Activated CD8-positive, alpha-beta T cell treated with anti-CD3 and anti-CD28 coated beads for 36 hours (primary cell): ENCODE data around the gene PDCD4. TPM values are rescaled to one million over a fixed set of nuclear protein-coding genes. Genes with fewer than 3 reads are reported as not detected.

Experiments
- ATAC-seq: fragments of 200-7000 bp; cut with Tn5 transposase; one replicate; pipeline ENCODE4 v1.10.0; 2021; ENCODE audit warnings: mild to moderate bottlenecking, moderate library complexity
- CTCF ChIA-PET: fragments of 350-600 bp; sonication (Branson Sonifier 250); formaldehyde crosslinking; loops from one replicate; lab custom pipeline; 2021; ENCODE audit warnings: antibody characterized with exemption; lab: Charles Lee
- POLR2A ChIA-PET: fragments of 350-600 bp; sonication (Branson Sonifier 250); formaldehyde crosslinking; loops from one replicate; lab custom pipeline; 2021; ENCODE audit warnings: antibody characterized with exemption; lab: Charles Lee
- DNase-seq: peaks from one replicate; pipeline ENCODE4 v3.0.0-alpha.2; 2020
- H3K27ac Mint-ChIP-seq: one replicate; pipeline ENCODE4 v1.8.0; 2021; ENCODE audit warnings: mild to moderate bottlenecking, mixed read lengths
- H3K27me3 Mint-ChIP-seq: one replicate; pipeline ENCODE4 v1.8.0; 2021; ENCODE audit warnings: mixed read lengths
- H3K36me3 Mint-ChIP-seq: one replicate; pipeline ENCODE4 v1.8.0; 2021; ENCODE audit warnings: low read depth, mixed read lengths
- H3K4me1 Mint-ChIP-seq: one replicate; pipeline ENCODE4 v1.8.0; 2021; ENCODE audit warnings: low read depth, mixed read lengths
- H3K4me3 Mint-ChIP-seq: one replicate; pipeline ENCODE4 v1.8.0; 2021; ENCODE audit warnings: mild to moderate bottlenecking, moderate library complexity, mixed read lengths
- H3K9me3 Mint-ChIP-seq: one replicate; pipeline ENCODE4 v1.8.0; 2021; ENCODE audit warnings: mixed read lengths
- intact Hi-C: fragments of 100-400 bp; cut with micrococcal nuclease; formaldehyde crosslinking; loops from one replicate; pipeline ENCODE4 v1.10.0; 2022
- total RNA-seq, 2 experiments: library from RNA; stranded (reverse); gene quantifications; one replicate each; pipeline ENCODE4 v1.2.3, GENCODE V29; 2021
- TF ChIP-seq, protein P1 (sequence below): fragments of 200-600 bp; IDR thresholded peaks from one replicate; pipeline ENCODE4 v1.8.0; 2022; ENCODE audit warnings: antibody characterized with exemption, mild to moderate bottlenecking

The PDCD4 gene
- total RNA-seq, 2 experiments from 2014 or later = 186 to 190 TPM

- H3K27me3 Mint-ChIP-seq = no peaks in the 10 kb centered on the region
- no peak overlapping the region for H3K4me3 Mint-ChIP-seq
- peaks cover 29% of the 10 kb centered on the region for H3K4me1 Mint-ChIP-seq
- intact Hi-C loops = no loop called here
- ChIA-PET CTCF (no interaction called here), POLR2A (no interaction called here)
- H3K9me3 Mint-ChIP-seq = no peaks in the 10 kb centered on the region
- no peak overlapping the region for H3K27ac Mint-ChIP-seq
- ATAC-seq (no peak), DNase-seq (no peak)
- peaks cover 7% of the 10 kb centered on the region for H3K36me3 Mint-ChIP-seq
- TF ChIP-seq, protein P1, sequence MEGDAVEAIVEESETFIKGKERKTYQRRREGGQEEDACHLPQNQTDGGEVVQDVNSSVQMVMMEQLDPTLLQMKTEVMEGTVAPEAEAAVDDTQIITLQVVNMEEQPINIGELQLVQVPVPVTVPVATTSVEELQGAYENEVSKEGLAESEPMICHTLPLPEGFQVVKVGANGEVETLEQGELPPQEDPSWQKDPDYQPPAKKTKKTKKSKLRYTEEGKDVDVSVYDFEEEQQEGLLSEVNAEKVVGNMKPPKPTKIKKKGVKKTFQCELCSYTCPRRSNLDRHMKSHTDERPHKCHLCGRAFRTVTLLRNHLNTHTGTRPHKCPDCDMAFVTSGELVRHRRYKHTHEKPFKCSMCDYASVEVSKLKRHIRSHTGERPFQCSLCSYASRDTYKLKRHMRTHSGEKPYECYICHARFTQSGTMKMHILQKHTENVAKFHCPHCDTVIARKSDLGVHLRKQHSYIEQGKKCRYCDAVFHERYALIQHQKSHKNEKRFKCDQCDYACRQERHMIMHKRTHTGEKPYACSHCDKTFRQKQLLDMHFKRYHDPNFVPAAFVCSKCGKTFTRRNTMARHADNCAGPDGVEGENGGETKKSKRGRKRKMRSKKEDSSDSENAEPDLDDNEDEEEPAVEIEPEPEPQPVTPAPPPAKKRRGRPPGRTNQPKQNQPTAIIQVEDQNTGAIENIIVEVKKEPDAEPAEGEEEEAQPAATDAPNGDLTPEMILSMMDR = no peak
Measured at GRCh38 chr10:110931769-110932381, 60.1 kb downstream of the PDCD4 start.

DNA sequence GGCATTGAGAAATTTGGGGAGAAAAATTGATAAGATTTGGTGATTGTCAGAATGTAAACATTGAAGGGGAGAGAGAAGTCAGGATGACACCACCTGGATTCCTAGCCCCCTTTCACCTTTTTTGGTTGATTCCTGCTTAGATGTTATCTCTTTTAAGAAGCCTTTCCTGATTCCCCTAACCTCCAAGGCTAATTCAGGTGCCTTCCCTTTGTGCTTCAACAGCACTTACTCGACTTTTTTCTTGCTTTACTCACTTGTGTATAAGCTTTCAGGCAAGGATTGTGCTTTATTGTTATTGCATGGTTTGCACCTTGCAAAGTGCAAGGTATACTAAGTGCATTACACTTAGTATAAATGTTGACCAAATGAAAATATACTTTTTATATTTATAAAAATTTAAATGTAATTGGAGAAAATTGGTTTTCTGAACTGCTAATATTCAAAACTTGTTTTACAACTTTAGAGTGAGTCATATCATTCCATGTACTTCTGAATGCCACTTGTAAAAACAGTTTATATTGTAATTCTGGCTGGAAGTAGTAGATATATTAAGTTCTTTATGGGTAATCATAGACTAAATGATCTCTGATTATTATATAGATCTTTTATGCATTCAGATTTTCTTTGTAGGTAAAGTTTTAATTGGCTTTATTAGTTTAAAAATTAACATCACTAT, 60.9 kb downstream of the PDCD4 start:
- H3K9me3 Mint-ChIP-seq = no peaks in the 10 kb centered on the region
- ChIA-PET POLR2A (interaction anchor here (0.6 kb wide), 1 partner anchor 32 kb away, joined by 3 read pairs; no protein-coding TSS in a partner anchor), CTCF (interaction anchor here (1.2 kb wide), 1 partner anchor 261 kb away, joined by 3 read pairs; no protein-coding TSS in a partner anchor)
- H3K4me3 Mint-ChIP-seq = no peak overlapping the region
- TF ChIP-seq, protein P1 = no peak
- H3K4me1 Mint-ChIP-seq = peaks cover 26% of the 10 kb centered on the region
- H3K27ac Mint-ChIP-seq = no peak overlapping the region
- no peak for ATAC-seq
- intact Hi-C loops = no loop called here
- no peaks in the 10 kb centered on the region for H3K27me3 Mint-ChIP-seq
- DNase-seq = no peak
- peaks cover 12% of the 10 kb centered on the region for H3K36me3 Mint-ChIP-seq

GRCh38 chr10:110936757-110937156, 65.0 kb downstream of the PDCD4 start:
- TF ChIP-seq, protein P1 = no peak
- Mint-ChIP-seq H3K36me3 (peaks cover 25% of the 10 kb centered on the region), H3K4me3 (no peak overlapping the region), H3K27me3 (no peaks in the 10 kb centered on the region), H3K4me1 (peaks cover 31% of the 10 kb centered on the region), H3K9me3 (peaks cover 2% of the 10 kb centered on the region), H3K27ac (no peak overlapping the region)
- intact Hi-C loops = no loop called here
- CTCF ChIA-PET = interaction anchor here (1.0 kb wide), 1 partner anchor 55 kb away, joined by 3 read pairs; no protein-coding TSS in a partner anchor
- DNase-seq = no peak
- ATAC-seq = no peak
- POLR2A ChIA-PET = no interaction called here

- intact Hi-C loops = no loop called here
- ChIA-PET CTCF (no interaction called here), POLR2A (no interaction called here)
- DNase-seq (no peak), ATAC-seq (no peak)
- Mint-ChIP-seq H3K27me3 (no peaks in the 10 kb centered on the region), H3K9me3 (peaks cover 14% of the 10 kb centered on the region), H3K4me3 (no peak overlapping the region), H3K36me3 (peaks cover 48% of the 10 kb centered on the region), H3K27ac (no peak overlapping the region), H3K4me1 (peaks cover 44% of the 10 kb centered on the region)
- TF ChIP-seq, protein P1 = no peak
Measured at GRCh38 chr10:110939419-110939818, 67.7 kb downstream of the PDCD4 start.
